Activated CD4-positive, CD25-positive, alpha-beta regulatory T cell treated with anti-CD3 and anti-CD28 coated beads, Interleukin-2, amount 50 U/mL, for 72 hours (primary cell): Measurements from ENCODE around the gene MLLT3.

Experiments
- DNase-seq: peaks from one replicate; pipeline ENCODE4 v3.0.0; 2021

MLLT3 gene

GRCh38 chr9:20508242-20508641, 114.1 kb downstream of the MLLT3 start:
- DNase-seq = no peak

GRCh38 chr9:20507431-20507830, 114.9 kb downstream of the MLLT3 start:
- DNase-seq = no peak

- DNase-seq = no peak
Observed at GRCh38 chr9:20506099-20506900, 116.0 kb downstream of the MLLT3 start.

GRCh38 chr9:20505574-20505973, 116.7 kb downstream of the MLLT3 start:
- DNase-seq = no peak

GRCh38 chr9:20504930-20505329, 117.4 kb downstream of the MLLT3 start:
- DNase-seq = no peak

- DNase-seq = no peak
Observed at GRCh38 chr9:20500101-20500500, 122.2 kb downstream of the MLLT3 start.

GRCh38 chr9:20499013-20499412, 123.3 kb downstream of the MLLT3 start:
- no peak for DNase-seq

- no peak for DNase-seq
Observed at GRCh38 chr9:20496328-20496727, 126.0 kb downstream of the MLLT3 start.

- DNase-seq = no peak
Observed at GRCh38 chr9:20495098-20495497, 127.2 kb downstream of the MLLT3 start.

- DNase-seq = no peak
Observed at GRCh38 chr9:20494035-20494434, 128.3 kb downstream of the MLLT3 start.

GRCh38 chr9:20492772-20493171, 129.5 kb downstream of the MLLT3 start:
- DNase-seq = no peak

- no peak for DNase-seq
Observed at GRCh38 chr9:20491612-20492011, 130.7 kb downstream of the MLLT3 start.

GRCh38 chr9:20490246-20490834, 132.0 kb downstream of the MLLT3 start:
- no peak for DNase-seq

- no peak for DNase-seq
Observed at GRCh38 chr9:20488691-20489090, 133.6 kb downstream of the MLLT3 start.

GRCh38 chr9:20486552-20486951, 135.7 kb downstream of the MLLT3 start:
- no peak for DNase-seq

GRCh38 chr9:20481437-20481836, 140.9 kb downstream of the MLLT3 start:
- DNase-seq = no peak

- no peak for DNase-seq
Observed at GRCh38 chr9:20480249-20480648, 142.1 kb downstream of the MLLT3 start.

- no peak for DNase-seq
Observed at GRCh38 chr9:20479419-20480155, 142.7 kb downstream of the MLLT3 start.

GRCh38 chr9:20478786-20479185, 143.5 kb downstream of the MLLT3 start:
- DNase-seq = no peak

GRCh38 chr9:20477940-20478620, 144.2 kb downstream of the MLLT3 start:
- DNase-seq = no peak

- DNase-seq = no peak
Observed at GRCh38 chr9:20476912-20477521, 145.3 kb downstream of the MLLT3 start.

- DNase-seq = no peak
Observed at GRCh38 chr9:20474496-20474895, 147.8 kb downstream of the MLLT3 start.

- no peak for DNase-seq
Observed at GRCh38 chr9:20473515-20474013, 148.7 kb downstream of the MLLT3 start.
